ENCODE data around the gene C1orf52.

Gene C1orf52

DNA sequence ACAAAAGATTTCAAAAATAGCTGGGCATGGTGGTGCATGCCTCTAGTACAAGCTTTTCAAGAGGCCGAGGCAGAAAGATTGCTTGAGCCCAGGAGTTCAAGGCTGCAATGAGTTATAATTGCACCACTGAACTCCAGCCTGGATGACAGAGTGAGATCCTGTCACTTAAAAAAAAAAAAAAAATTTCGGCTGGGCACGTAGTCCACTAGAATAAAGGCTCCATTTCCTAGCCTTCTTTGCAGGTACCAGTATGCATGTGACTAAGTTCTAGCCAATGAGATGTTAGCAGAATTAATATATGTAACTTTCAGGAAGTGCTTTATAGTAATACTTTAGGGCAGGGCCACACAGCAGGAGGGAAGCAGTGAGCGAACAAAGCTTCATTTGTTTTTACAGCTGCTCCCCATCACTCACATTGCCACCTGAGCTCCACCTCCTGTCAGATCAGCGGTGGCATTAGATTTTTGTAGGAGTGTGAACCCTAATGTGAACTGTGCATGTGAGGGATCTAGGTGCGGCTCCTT lies 29.8 kb downstream of the C1orf52 start:
- DNase-seq: no peak

DNA sequence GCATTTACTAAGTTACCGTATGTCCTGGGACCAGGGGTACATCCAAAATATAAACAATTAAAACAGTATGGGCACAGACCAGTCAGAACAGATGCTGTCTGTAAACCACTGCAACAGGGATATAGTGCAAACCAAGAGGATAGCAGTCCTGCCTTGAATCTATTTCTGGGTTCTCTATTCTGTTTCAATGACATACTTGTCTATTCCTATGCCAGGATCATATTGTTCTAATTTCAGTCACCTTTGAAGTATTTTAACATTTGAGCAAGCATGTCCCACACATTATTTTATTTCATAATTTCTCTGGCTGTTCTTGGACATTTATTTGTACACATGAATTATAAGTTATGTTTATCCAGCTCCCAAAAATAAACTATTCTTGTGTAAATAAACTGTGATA lies 30.5 kb downstream of the C1orf52 start:
- DNase-seq: no peak

DNA sequence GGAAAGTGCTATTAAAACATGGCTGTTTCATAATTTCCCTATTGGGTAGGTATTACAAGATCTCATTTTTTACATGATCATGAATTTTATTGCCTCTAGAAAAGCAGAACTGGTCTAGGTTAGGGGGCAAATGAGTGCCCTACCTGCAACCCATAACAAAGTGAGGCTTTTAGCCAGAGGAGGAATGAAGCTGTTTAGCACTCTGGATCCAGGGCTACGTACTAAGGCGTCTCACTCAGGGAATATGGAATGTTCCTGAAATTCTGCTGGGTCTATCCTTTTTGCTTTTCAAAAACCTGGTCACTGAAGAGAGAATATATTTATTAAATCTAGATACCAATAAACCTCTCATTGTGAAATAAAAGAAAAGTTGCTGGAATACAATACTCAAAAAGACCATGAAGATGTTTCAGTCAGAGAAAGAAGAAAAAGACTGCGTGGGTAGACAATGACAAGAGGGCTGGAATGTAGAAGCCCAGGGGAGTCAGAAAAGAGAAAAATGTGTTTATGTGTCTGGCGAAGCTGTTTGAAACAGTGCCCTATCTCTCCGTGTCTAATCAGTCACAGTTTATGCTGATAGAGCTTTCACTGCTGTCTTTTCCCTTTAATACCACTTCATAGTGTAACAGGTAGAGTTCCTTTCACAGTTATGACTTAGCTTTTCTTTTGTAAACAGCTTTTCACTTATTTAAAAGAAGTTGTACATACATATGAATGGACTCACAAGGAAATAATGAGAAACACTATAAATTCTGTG lies 33.7 kb downstream of the C1orf52 start:
- DNase-seq: no peak

DNA sequence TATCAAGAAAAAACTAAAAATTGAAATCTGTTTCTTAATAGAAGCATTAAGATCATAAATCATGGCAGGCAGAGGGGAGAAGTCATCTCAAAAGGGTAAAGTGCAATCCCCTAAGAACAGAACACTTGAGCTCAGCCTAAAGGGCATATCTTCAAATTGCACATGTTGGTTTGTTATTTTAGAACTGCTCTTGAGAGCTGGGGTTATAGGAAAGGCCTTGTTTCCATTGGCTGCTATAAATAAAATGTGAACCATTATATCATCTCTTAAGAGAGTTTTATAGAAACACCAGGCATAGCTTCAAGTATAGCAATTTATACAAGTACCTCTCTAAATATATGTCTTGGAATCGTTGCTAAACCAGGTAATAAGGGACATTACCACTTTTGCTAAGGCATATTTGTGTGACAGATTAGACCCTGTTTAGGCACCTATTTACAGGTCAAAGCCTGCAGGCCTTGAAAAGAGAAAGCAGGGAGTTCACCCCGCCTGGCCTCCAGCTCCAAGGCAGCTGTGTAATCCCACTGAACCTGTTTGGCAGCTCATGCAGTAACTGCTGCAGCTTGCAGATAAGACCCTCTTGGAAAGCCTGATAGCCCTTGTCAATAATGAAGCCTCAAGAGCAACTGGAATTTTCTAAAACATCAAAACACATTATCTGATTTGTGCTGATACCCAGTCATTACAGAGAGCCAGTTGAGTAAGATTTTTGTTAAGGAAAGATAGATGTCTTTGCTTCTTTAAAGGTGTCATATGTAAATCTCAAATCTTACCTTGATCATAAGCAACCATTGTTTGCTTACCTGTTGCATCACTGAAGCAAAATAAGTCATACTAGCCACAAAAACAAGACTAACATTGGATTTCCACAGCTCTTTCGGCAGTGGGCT lies 34.5 kb downstream of the C1orf52 start:
- DNase-seq: no peak

DNA sequence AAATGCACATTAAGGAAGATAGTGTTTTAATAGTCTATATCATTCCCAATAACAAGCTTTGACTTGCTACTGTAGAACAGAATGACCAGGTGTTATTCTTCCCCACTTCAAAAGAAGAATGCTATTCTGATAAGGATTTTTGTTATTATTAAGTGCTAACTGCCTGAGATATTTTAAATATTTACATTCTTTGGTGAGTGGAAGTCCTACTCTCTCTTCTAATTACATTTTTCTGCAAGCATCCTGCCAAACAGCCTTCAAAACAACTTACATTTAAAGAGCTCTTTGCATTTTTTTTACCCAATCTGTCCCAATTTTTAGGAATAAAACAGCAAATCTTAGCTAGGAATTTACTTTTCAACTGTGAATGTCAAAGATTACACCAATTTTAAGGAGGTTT lies 35.2 kb downstream of the C1orf52 start:
- DNase-seq: no peak

DNA sequence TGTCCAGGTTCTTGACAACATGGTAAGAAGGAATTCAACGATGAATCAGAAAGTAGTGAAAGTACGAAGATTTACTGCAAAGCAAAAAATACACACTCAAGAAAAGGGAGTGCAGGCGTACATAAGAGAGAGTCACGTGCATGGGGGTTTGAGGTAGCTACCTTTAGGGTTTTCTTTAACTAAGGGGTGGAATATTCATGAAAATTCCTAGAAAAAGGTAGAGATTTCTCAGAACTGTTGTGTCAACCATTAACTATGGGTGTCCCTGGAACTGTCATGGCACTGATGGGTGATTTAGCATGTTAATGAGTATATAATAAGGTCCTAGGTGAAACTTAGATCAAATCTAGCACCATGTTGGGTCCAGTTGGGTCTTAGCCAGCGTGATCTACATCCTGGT lies 36.1 kb downstream of the C1orf52 start:
- no peak for DNase-seq

DNA sequence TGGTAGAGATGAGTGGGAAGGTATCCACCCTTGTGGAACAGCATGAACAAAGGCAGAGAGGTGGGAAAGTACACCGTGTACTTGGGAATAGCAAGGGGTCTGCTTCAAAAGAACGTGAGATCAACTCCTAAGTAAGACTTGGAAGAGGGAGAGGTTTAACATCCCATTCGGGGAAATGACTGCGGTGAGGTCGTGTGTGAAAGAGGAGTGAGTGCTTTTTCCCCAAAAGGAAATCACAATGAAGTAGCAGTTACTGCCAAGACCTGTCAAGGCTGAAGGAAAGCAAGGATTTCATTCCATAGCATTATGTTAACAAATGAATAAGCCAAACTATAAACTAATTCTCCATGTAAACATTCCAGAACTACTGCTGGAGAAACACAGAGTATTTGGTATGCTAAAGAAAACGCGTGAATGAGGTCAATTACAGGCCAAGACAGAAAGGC lies 38.7 kb downstream of the C1orf52 start:
- no peak for DNase-seq

DNA sequence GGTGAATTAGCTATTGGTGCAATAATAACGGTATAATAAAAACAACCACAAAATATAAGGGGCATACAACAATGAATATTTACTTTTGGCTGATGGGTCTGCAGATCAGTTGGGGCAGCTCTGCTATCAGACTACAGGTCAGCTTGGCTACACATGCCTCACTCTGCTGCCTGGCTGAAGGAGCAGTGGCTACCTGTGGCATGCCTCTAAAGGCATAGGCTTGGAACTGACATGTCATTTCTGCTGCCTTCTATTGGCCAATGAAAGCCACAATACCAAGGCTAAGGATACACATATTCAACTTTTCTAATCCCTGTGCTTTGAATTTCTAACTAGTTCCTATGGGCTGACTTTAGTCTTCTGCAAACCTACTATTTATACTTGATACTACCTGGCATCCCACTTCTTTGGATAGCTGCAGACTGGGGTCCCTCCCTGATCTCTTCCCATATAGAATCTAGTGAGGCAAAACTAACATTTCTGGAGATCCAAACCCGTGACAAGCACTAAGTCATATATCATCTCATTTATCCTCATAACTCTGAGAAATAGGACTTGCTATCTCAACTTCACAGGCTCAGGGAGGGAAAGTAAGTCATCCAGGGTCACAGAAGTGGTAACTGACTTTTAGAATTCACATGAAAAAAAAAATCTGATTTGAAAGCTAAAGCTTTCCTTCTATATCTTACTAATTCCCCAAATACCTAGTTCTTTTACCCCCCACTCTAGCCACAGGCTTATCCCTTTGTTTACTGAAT lies 39.4 kb downstream of the C1orf52 start:
- no peak for DNase-seq

DNA sequence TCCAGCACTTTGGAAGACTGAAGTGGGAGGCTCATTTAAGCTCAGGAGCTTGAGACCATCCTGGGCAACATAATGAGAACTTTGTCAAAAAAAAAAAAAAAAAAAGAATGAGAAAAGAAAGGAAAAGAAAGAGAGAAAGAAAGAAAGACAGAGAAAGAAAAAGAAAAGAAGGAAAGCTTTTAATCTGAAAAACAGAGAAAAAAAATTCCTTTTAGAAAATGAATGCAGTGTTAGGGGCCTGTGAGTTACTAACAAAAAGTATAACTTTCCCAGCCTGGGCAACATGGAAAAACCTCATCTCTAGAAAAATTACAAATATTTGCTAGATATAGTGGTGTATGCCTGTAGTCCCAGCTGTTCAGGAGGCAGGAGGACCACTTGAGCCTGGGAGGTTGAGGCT lies 42.8 kb downstream of the C1orf52 start:
- no peak for DNase-seq

DNA sequence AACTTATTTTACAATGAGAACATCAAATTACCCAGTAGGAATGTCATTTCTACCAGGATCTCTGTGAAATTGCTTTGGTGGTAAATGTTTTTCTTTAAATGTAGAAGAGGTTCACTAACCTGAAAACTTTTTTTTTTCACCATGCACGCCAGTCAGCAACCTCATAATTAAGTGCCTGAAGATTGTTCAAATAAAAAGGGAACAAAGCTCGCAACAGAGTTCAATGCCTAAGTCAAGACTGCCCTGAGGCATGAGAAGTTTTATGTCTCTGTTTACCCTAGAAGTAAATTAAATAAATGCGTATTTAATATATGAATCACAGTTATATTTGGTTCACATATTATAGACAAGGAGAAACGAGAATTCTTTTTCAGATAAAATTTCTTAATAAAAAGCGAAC lies 44.8 kb downstream of the C1orf52 start:
- no peak for DNase-seq

DNA sequence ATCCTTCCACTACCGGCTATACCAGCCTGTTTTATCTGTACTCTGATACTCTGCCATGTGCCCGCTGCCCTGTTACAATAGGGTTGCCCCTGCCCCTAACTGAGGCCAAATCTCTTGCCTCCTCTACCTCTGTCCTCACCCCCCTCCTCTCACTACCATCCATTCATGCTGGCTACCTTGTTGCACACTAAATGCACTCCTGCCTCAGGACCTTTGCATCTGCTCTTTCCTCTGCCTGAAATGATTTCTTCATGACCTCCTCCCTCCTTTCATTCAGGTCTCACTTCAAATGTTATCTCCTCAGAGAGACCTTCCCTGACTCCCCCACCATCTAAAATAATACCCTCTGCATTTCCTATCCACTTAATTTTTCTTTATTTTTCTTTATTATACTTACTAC lies 51.0 kb downstream of the C1orf52 start:
- DNase-seq: no peak

DNA sequence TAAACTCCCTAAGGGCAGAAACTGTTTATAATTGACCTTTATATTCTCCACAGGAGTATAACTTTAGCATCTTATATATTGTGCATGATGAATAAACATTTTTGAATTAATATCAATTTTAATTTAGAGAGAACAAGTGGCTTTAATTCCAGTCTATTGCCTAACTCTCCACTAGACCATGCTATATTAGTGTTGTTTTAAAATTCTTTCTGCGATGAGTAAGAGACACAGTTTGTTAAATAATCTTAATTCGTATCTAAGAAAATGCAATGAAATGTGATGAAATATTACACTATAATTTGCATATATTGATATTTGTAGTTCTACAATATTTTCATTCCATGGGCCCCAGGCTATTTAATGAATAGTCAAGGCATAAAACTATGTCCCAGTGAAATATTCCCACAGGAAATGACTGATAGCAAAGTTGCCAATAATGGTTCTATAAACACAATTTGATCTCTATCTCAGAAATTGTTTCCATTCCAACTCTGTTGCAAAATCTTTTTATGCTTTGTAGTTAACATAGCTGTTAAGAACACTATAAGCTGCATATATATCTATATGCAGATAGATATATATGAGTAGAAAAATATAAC lies 55.8 kb downstream of the C1orf52 start:
- no peak for DNase-seq

DNA sequence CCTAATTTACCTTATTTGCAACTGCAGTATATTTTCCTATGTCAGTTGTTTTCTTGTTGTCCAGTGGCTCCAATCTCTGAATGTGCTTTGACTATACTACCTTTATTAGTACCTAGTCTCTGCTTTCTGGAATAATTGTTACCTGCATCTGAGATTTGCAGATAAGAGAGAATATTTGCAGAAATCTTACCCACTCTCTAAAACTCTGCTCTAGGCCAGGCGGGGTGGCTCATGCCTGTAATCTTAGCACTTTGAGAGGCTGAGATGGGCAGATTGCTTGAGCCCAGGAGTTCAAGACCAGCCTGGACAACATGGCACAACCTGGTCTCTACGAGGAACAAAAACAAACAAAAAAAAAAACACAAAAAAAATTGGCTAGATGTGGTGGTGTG lies 56.6 kb downstream of the C1orf52 start:
- no peak for DNase-seq

DNA sequence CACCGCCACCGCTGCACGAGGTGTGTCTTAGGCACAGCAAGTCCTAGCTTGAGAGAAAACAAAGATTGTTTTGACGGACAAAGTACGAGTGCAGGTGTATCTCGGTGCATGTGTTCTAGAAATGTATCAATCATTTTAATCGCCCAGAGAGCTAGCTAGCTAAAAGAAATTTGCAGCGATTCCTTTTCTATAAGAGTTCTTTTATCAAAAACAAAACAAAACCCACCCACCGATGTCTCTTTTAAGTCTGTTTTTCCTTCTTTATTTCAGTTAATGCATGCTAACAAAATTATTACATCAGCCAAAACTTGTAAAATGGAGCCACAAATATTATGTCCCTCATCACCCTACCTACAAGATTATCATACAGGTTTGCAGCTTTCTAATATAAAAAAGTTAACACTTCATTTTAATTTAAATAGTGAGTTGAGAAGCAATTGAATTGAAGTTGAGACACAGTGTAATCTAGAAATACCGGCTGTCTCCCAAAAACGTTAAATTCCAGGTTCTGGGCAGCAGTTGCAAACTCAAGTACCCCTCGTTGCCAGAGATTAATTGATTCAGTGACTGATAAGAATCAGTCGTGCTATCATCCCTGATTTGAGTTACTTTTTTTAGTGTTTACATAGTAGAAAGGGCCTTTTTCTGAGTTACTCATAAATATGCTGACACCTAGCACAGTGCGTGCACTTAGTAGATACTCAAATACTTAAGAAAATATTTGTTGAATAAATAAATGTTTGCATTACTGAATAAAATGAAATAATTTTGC lies 57.2 kb downstream of the C1orf52 start:
- DNase-seq: no peak

DNA sequence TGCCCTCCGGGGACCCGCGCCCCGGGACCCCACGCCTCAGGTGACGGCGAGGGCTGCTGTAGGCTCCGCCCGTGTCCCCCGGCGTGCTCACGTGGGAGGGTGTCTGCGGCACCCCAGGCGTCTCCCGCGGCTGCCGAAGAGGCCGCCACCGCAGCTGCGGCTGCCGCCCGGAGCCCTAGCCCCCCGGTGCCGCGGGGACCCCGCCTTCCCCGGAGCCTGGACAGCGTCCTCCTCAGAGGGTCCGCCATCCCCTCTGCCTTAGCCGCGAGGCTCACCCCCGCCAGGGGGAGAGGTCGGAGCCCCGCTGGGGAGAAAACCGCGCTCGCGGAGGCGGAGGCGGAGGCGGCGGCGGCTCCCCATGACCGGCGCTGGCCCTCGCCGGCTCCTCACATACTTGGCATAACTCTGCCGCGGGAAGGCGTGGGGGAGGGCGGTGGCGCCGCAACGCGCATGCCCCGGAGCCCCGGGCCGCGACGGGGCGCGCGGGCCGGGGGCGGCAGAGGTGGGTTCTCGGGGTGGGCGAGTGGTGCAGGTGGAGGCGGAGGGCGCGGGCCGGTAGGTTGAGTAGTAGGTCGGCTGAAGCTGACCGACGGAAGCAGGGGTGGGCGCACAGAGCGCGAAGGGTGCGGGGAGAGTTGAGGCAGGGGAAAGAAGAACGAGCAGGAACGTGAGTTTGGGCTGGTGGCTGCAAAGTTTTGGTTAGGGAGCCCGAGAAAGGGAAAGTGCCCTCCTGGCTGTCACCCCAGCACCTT lies 57.9 kb downstream of the C1orf52 start:
- DNase-seq: peak; percentile 50

DNA sequence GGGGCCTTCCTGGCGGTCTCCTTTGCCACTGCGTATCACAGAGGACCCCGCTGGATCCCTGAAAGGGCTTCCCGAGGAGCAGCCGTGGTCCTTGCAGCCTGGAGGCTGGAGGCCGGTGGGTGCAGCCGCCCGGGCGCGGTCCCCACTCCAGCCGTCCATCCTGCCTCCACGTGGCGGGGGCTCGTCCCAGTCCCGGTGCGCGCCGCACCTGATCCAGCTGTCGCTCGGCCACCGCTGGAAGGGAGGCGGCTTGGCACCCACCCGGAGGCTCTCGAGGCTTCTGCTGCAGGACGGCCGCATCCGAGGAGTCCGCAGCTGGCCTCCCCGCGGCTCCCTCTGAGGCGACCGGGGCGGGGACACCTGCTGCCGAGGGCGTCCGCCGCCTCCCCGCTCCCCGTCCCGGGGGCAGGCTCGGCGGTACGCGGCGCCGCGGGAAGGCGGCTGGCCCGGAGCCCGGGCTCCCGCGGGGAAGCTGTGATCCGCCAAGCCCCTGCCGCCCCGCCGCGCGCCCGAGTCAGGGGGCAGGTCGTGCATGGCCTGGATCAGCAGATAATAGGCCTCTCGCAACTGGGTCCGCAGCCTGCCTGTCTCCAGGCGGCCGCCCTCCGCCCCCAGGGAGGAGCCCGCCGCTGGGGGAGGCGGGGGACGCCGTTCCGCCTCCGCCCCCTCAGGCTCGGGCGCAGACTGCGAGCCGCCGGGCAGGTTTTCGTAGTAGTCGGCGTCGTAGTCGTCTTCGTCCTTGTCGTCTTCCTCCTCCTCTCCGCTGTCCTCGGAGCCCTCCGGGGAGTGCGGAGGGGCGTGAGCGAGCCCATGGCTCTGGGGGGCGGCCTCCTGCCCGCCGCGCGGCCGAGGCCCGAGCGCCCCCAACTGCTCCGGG lies 58.8 kb downstream of the C1orf52 start, which contains the start of gene SYDE2:
TSS of gene SYDE2 (minus strand) at position 554 of the 877 bp plus-strand sequence. CDS start at position 534, 20 bp downstream.
- peak; percentile 79 for DNase-seq

All from activated CD4-positive, alpha-beta T cell treated with anti-CD3 and anti-CD28 coated beads, Interleukin-2, Interleukin-6, amounts not matched to agents 100 ng/mL and 50 ng/mL, durations not matched to agents 16 hours and 8 hours (primary cell).